Stimulated activated naive CD4-positive, alpha-beta T cell (primary cell): ENCODE measurements around the gene C11orf71.

Experiments used
- DNase-seq, 6 experiments: peaks; one replicate each; lab custom pipeline; 2025; lab: John Stamatoyannopoulos, UW

The C11orf71 gene

DNA sequence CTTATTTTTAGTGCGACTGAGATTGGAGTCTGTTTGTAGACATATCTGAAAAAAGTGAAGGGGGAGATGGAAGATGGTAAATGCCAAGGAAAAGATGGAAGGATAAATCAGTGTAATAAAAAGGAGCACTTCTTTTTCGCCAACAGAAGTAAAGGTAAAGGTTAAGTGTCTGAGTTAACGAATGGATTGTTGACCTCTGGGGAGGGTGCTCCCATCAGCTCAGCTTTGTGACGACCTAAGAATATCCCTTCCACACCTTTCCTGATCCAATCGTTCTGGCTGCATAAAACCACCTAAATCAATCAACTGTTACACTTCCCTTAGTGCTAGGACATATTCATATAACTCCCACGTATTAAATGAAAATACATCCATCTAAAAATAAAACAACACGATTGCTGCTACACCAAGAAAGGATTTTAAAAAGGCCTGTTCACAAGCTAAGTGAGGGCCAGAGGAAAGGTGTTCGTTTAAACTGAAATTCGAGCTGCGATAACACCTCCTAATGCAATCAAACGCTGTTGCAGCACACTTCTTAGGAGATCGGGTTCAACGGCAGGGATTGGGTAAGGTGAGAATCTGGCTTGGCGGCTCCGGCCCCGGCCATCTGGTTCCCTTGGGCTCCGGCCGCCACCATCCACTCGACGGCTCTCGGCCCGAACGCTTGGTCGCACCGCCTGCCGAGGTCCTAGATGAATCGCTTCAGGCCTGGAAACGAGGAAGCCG is 658 bp downstream of the C11orf71 start:
- DNase-seq: peak in 1 of 6 experiments; percentile 20

DNA sequence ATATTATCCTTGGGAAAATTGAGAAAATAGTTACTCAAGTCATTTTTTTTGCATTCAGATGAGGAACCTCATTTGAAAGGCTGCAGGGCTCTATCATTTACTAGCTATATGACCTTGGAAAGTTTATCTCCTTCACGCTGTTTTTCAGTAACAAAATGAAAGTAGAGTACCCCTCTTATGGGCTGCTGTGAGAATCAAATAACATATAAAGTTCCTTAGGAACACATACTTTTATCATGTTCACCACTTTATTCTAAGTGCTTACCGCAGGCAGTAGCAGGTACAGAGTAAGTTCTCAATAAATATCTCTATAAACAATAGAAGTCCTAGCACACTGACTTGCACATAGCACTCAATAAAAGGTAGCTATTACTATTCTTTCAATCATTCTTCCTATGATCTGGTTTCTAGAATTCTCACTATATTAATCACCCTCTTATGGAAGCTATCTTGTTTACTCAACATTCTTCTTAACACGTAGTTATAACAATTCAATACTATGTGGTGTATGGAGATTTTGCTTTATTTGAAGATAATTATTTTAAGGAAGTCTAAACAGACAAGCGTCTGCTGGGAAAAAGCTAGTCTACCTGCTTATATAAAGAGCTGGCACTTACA is 1.9 kb downstream of the C11orf71 start:
- DNase-seq: no peak

DNA sequence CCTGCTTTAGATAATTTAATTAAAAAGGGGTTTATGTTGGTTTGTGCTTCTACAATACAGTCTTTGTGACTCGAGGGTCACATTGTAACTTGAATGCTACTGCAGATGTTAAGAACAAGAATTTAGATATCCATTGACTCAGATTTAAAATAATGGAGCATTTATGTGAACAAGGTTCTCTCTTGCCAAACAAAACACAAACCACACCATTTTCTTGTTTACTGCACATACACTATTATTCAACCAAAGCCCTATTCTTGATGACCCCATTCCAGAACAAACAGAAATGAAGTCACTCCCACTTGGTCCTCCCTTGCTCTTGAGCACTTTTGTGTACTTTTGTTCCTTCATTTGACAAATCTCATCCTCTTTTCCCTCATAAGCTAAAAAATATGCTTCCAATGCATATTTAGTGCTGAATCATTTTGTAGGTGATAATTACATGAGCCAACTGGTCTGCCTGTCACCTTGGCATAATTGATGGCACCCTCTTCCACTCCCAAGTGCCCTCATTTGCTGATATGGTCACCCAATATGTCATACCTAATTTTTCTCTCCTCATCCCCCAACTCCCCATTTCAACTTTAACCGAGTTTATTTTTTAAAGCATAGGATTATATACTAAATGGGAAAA is 2.8 kb downstream of the C11orf71 start:
- no peak for DNase-seq

DNA sequence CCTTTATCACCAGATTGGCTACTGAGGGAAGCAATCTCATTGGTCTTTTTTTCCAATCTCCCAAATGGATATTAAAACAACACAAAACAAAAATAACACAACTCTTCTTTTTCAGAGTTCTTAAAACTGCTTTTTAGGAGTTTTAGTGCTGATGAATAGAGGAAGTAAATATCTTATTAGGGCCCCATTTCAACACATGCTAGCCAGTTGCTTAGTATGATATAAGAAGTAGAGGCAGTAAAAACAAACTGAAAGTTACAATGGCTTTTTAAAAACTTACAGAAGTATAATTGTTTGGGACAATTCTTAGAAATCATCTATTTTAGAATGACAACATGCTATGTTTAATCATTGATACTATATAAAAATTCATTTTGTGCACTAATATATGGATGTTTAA is 3.4 kb downstream of the C11orf71 start:
- no peak for DNase-seq

DNA sequence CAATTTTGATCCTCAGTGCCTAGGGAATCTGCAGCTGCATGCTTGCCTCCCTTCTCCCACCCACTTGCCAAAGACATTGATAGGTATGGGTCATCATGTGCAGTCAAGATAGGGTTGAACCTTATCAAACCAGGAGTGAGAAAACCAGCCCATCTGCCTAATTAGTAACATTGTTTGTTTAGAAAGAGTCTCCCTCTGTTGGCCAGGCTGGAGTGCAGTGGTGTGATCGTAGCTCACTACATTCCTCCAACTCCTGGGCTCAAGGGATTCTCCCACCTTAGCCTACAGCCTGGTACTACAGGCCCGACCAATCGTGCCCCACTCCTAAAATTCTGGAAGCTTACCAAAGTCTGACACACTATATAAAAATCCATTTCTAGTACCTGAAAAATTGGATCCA is 4.6 kb downstream of the C11orf71 start:
- DNase-seq: no peak

DNA sequence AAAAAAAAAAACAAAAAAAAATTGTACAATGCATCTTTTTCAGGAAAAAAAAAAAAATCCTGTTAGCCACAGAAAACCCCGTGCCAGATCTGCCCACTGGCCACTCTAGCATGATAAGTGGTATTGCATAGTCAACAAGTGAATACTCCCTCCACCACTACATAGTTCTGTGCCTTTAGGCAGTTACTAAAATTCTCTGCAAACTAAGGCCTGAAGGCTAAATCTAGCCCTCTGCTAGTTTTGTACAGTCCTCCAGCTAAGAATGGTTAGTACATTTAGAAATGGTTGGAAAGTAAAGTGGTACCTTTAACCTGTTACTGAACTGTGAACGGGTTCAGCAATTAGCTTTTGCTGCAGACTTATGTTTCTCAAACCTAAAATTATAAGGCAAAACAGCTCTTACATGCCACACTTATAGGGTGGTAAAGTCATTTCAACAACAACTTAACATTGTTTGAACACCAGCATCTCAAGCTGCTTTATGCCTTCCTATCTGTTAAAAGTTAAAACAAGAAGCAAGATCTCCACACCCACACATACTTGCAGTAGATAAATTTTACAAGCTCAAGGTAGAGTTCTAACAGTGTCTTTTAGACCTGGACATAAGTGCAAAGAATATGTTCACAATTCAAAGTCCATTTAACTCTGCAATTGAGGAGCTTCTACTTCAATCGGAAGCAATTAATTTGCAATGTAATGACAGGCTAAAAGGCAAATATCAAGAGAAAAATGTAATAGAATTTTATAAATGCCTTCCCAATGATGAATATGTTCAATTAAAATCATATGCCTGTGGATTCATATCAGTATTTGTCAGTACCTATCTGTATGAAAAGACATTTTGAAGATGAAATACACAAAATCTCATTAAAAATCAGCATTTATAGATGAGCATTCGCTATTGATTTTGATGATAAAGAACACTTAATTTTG is 7.3 kb downstream of the C11orf71 start:
- no peak for DNase-seq

DNA sequence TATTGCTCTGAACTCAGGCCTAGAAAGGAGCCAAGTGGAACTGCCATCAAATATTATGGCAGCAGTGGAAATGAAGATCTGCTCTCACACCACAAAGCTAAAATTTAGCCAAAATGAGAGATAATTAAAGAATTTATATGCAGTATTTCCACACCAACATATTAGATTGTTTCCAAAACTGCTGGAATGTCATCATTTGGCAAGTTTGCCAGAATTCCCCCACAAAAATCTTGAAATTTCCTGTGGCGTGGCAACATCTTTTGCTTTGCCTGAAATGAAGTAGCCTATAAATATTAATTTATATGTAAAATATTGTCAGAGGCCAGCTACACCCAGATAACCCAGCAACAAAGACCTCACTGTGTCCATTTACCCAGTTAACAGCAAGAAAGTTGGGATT is 13.8 kb downstream of the C11orf71 start:
- DNase-seq: no peak

DNA sequence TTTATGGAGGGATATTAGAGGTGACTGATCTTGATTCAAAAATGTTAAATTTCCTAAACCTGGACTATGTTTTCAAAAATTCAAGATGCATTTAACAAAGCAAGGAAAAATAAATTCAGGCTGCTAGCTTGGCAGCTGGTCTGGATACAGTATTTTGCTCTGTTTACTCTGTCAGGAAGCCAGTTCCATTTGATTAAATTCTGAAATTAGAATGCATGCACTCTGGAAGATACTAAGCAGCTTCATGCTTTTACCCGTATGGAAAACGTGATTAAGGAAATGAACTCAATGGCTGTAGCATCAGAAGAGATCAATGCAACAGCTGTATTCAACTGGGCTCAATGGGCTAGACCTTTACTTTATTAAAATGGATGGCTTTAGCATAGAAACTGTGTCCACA is 14.2 kb downstream of the C11orf71 start:
- no peak for DNase-seq

DNA sequence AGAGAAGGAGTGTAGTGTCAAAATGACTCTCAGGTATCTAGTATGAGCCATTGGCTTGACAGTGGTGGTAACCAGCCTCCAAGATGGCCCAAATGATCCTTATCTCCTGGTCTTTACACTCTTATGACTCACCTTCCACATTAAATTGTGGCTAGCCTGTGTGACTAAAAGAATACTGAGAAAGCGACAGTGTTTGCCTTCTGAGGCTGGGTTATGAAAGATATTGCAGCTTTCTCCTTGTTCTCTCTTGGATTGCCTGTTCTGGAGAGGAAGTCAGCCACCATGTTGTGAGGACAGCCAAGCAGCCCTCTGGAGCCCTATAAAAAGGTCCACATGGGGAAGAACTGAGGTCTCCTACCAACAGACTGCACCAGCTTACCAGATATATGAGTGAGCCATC is 15.8 kb downstream of the C11orf71 start:
- DNase-seq: no peak

DNA sequence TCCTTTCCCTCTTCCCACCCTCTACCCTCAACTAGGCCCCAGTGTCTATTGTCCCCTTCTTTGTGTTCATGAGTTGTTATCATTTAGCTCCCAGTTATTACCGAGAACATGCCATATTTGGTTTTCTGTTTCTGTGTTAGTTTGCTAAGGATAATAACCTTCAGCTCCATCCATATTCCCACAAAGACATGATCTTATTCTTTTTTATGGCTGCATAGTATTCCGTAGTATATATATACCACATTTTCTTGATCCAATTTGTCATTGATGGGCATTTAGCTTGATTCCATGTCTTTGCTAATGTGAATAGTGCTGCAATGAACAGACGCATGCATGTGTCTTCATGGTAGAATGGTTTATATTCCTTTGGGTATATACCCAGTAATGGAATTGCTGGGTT is 17.8 kb downstream of the C11orf71 start:
- DNase-seq: no peak

DNA sequence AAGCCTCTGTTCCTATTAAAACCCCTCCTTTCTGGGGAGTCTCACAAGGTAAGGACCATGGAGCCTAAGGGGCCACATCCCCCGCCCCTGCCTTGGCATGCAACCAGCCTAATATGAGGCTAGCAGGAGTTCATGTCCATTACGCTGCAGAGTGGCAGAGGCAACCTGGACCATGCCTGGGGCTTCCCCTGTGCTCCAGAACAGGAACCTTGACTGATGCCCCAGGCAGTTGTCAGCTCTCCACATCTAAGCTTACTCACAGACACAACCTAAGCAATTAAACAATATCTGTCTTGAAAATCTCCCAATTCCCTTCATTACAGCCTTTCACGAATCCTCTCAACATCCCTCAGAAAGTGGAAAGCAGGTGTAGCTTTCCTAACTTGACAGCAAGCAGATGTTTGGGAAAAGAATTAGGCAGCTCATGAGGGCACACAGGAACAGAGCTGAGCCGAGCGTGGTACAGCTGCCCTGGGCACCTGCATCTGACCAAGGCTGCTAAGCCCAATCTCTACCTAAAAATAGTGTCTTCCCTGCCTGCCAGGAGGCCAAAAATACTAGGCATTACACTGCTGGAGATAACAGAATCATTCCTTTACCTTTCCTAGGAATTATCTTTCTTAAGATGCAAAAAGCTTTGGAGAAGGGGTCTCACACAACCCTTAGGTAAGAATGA is 20.8 kb downstream of the C11orf71 start:
- DNase-seq: no peak

DNA sequence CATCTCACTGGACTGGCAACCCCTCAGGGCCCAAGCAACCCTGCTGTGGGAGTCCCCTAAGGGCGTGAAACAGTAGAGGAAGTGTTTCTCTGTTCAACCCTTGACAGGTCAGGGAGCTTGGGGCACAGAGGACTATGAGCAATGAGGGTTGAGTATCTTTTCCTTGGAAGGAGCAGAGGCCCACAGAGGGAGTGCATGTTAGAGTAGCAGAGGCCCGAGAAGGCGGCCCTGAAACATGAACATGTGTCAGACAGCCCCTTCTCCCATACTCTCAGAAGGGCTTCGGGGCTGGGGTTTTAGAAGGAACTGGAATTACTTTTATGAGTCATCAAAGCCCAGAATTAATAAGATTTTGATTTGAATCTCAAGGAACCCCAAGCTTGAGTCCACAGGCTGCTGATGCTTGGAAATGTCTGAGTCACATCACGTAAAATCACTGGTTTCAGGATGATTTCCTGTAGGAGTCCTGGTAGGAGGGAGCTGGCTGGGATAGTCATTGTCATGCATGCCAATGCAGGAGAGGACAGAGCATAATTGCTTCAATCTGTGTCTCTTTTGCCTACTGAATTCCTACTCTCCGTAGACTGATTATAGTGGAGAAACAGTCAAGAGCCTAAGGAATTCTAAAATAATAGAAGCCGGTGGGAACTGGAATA is 22.6 kb downstream of the C11orf71 start:
- no peak for DNase-seq

DNA sequence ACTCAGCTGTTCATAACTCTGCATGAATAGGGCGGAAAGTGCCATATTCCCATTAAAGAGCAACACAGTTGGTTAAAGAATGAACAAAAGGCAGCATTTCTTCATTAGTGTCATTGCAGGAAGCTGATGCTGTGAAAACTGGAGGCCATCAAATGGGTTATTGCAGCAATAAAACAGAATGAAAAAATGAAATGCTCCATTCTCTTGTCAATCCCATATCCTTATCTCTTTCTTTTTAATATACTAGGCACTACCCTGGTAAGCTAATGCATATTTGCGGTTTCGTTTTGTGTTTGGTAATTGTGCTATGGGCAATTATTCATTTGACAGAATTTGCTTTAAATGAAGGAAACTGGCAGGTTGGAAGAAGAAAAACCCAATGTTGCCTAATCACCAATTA is 25.3 kb downstream of the C11orf71 start:
- no peak for DNase-seq

DNA sequence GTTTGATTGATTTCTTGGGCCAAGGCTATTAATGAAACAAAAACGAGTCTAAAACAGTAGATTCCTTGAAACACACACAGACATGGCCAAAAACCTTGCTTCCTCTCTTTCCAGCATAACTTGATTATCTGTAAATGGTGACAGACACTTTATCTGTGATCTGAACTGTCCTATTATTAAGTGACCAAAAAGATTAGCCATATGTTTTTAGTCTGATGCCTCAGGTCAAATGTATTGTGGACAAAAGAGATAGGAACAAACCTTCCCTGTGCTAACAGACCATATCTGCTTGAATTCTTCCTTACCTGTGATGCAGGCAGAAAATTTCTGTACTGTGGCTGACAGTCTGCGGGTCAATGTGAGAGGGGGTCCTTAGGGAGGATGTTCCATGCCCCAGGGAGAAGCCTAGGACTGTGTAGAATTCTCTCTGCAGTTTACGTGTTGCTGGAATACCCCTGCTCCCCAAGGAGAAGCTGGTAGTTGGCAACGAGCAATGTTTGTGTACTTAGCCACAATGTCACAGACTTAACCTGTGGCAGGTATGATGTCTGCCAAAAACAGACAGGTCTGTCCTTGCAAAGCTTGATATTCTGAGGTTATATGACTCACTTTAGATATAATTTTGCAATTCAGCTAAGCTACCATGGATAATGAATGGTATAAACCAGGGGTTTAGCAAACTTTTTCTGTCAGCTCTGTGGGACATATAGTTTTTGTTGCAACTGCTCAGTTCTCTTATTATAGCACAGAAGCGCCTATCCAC is 31.2 kb downstream of the C11orf71 start:
- DNase-seq: no peak

DNA sequence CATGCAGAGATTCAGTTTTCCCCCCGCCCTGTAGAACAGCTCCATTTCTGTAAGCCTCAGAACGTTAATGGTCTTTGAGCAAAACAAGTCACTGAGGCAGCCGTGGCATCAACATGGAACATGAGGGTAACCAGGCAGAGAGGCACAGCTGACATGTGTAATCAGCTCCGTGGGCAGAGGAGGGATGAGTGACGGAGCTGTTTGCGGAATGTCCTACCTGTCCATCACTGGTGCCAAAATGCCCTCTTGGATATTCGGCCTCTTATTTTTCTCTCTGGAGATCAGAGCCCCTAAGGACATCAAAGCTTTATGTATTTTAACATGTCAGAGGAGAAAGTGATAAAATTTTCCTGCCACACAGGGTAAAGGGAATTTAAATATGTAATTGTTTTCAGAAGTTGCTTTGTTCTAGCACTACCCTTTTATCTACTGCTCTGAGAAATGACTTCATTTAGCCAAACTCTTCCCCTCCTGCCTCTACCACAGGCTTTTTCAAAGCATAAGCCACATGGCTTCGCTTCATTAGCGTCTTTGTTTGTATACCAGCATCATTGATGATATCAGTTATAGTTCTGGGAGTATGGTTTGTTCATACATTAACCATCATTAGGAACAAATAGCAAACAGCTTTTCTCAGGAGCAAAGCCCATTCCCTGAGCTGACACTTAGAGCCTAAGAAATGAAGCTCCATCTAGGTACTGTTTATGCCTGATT is 32.9 kb downstream of the C11orf71 start:
- no peak for DNase-seq

DNA sequence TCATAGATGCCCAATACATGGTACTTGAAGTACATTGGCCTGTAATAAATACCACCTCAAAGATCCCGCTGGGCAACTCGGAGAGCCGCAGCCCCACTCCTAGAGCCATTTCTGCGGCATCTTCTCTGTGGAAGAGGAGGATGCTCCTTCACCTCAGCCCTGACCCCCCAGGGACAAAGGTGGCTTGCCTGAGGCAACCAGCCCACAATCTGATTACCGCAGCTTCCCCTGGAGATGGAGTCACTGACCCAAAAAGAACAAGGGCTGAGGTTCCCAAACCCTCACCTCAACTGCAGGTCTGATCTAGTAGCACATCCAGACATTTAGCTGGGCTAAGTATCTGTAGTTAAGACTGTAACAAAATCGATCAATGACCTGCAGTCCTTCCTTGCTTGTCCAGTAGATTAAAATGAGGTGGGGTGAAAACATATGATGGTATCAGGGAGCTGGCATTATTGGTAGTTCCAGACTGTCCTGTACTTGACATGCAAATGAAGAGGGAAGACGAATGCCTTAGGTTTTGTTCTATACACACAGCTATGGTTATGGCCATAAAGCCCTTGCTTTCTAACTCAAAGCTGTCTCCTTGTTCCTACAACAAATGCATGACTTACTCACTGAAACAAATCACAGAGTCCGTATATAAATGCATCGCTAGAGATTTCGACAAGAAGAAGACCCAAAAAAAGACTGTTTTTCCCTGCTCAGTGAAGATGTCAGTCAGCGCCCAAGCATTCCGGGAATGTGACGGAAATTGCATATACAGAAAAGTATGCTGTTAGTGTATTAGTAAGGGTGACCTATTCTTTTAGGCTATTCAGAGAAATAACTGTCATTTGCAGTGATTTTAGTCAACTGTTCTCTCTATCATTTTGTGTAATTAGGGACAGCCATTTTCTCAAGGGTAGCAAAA is 33.7 kb downstream of the C11orf71 start:
- no peak for DNase-seq

DNA sequence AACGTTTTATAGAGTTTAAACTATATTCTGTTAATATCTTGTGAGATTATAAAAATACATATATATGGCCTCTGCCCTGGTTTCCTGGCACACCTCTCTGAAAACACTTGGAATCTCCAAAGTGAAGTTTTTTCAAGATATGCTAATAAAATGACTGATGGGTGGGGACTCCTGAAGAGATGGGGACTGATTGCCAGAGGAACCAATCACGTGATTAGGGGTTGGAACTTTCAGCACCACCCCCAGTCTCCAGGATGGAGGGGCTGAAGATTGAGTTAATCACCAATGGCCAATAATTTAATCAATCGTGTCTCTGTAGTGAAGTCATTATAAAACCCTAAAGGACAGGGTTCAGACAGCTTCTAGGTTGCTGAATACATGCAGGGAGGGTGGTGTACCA is 37.4 kb downstream of the C11orf71 start:
- no peak for DNase-seq

DNA sequence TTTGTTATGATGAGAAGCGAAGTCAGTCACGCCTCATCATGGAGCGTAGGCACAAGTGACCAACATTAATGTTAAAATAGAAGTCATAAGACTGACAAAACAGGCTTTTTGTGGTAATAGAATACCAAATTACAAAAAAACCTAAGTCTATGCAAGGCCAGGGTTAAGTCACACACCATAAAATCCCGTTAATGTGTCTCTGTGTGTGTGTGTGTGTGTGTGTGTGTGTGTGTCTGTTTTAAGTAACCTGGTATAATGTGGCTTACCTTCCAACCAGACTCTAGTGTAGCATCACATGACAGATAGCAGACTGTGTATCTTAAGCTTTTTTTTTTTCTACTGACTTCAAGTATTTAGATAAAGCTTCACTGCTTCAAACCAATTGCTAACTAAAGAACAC is 38.0 kb downstream of the C11orf71 start:
- no peak for DNase-seq

DNA sequence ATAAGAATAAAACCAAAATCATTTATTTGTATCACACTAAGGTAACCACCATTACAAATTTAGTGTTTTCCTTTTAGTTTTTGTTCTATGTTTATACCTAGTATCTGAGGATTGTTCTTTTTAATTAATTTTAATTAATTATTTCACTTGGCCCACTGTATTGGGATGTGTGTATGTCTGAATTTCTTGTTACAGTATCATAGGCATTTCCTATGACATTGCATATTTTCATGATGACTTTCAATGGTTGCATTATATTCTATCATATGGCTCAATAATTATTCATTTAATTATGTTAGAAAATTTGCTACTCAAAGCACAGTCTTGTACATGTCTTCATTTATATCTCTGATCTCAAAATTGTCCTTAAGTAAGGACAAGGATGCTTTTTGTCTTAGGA is 41.0 kb downstream of the C11orf71 start:
- no peak for DNase-seq
